GM19023 (cell line): ENCODE data around the gene GATD1.

ENCODE experiments used
- ATAC-seq: cut with Tn5 transposase; IDR thresholded peaks from one replicate; pipeline ENCODE4 v1.9.1; 2021; ENCODE audit warnings: mild to moderate bottlenecking, moderate library complexity; ENCODE audit not compliant: unreplicated experiment

GATD1 gene

DNA sequence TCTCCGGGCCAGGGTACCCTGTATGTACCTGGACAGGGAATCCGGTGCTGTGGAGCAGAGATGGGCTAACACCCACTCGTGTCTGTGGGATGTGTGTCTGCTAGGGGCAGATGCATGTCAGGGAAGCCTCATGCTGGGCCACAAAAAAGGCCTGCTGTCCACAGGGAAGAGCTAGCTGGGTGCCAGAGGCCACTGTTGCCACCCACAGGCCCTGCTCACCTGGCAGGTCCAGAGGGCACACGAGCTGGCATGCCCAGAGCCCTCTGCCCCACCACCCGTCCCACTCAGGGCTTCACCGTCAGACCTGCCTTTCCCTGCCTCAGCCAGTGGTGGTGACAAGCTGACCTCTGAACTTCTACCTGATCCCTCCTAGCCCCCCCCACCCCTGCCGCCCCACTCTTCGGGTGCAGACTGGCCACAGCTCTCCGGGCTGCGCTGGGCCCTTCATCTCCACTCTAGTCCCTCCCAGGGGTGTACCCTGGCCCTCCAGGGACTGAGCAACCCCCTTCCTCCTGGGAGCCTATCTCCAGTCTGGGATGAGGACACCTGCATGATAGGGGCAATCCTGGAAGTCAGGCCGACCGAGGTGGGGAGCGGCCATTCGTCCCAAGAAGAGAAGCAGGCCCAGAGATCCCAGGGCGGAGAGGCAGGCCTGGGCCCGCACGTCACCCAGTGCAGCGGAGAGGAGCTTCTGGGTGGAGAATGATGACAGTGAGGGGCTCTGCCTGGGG lies 19.4 kb upstream of the GATD1 start:
- ATAC-seq: no peak

- ATAC-seq: peak; percentile 31
These were observed 18.6 kb upstream of the GATD1 start for GRCh38 chr11:795634-796564.

GRCh38 chr11:794766-795633 lies 17.7 kb upstream of the GATD1 start:
- ATAC-seq: no peak

DNA sequence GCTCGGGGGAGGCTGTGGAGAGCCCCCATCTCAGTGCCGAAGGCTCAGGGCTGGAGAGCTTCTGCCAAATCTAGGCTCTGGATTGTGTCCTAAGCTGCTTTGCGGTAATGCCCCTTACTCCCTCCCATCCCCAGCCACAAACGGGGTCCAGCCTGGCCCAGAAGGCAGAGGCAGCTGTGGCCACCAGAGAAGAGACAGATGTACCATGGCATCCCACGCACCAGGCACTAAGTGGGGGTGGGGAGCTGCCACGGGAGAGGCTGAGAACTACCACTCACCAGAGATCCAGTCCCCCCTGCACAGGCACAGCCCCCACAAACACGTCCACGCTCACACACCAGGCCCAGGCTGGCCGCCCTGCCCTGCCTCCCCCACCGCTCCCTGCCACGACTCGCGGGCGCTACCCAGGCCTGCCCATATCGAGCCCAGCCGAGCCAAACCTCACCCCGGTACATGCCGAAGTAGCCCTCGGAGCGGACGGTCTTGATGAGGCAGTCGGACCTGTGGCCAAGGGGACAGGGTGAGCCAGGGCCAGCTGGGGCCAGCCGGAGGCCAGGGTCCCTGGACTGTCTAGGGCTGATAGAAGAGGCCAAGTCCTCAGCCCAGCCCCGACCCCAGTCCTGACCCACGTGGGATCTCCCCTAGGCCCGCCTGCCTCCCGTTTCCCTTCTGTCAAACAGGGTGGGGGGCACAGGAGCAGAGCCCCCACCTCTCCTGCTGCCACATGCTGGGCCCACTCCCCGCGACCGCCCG lies 16.9 kb upstream of the GATD1 start:
- ATAC-seq: no peak

- no peak for ATAC-seq
These were observed 16.3 kb upstream of the GATD1 start for GRCh38 chr11:793556-793955.

DNA sequence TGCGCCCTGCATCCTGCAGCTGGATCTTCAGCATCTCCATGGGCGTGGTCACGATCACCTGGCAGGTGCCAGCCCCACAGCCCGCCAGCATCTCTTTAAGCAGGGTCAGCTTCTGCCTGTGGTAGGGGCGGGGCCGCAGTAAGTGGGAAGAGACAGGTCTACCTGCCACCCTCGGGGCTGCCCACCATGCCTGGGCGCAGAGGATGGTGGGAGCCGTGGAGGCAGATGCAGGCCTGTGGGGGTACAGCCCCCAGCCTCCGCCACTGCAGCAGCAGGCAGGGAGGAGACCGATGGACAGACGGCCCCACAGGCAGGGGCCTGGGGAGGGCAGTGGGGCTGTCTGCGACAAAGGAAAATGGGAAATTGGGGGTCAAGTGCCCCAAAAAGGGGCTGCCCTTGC lies 15.6 kb upstream of the GATD1 start:
- no peak for ATAC-seq

GRCh38 chr11:792535-792821 lies 15.2 kb upstream of the GATD1 start:
- ATAC-seq: no peak

DNA sequence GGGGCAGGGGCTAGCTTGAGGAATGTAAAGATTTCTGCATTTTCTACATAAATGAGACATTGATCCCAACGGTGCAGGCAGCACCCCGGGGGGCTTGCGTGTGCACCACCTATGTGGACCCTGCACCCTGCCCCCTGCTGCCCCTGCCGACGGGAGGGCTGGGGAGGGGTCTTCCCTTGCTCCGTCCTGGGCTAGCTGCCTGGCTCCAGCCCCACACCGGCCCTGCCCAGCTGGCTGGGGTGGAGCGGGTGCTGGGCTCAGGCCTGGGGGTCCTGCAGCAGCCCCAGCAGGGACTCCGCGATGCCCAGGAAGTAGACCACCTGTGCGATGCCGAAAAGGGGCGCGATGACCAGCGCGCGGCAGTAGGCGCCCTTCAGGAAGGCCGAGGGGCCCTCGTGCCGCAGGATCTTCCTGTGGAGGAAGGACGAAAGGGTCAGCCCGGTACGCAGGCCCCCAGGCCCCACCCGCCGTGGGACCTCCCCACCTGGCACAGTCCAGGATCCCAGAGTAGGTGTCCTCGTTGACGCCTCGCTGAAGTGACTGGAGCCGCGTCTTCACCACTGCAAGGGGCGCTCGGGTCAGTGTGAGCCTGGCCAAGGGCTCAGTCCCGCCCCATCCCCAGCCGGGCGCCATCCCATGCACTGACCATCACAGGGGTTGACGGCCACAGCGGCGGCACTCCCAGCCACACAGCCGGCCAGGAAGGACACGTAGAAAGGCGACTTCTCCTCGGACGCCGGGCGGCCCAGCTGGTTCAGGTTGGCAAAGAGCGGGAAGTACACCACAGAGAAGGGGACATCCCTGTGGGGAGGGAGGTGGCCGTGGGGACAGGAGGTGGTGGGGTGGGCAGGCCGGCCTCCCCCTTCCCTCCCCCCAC lies 14.6 kb upstream of the GATD1 start:
- ATAC-seq: no peak

- no peak for ATAC-seq
These were observed 13.7 kb upstream of the GATD1 start for GRCh38 chr11:790721-791564.

GRCh38 chr11:789943-790342 lies 12.7 kb upstream of the GATD1 start, which contains the start of gene CEND1:
Gene CEND1 (minus strand): TSS chr11:790090. CDS start chr11:788576, 1,514 bp downstream.
- ATAC-seq: no peak

- ATAC-seq: no peak
These were observed 12.0 kb upstream of the GATD1 start for GRCh38 chr11:788953-789940.

- no peak for ATAC-seq
These were observed 10.8 kb upstream of the GATD1 start for GRCh38 chr11:788009-788640.

GRCh38 chr11:787084-787675 lies 9.9 kb upstream of the GATD1 start:
- ATAC-seq: no peak

GRCh38 chr11:786235-787083 lies 9.2 kb upstream of the GATD1 start:
- ATAC-seq: no peak

DNA sequence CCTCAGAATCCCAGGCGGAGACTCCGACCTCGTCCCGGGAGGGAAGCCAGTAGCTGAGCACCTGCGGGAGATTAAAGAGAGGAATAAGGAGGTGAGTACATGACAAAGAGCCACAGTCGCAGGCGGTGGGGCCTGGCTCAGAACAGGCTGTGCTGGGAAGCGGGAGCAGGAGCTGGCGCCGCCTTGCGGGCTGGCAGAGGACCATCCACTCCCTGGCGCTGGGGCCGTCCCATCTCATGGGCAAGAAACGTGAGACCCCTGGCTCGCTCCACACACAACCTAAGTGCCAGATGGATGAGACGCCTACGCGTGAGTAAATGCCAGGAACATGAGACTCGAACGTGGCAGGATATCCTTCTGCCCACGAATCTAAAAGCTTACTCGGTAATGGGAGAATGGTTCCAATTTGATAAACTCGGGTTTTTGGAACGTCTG lies 6.3 kb upstream of the GATD1 start:
- ATAC-seq: no peak
